Measurements from ENCODE around the gene TMEM11. TPM values are rescaled to one million over a fixed set of nuclear protein-coding genes. Genes with fewer than 3 reads are reported as not detected.

TMEM11 gene
- total RNA-seq, 1 experiment from 2014 or later = 47.6 TPM

GRCh38 chr17:21177854-21178600 lies 35.9 kb downstream of the TMEM11 start:
- Histone ChIP-seq H3K9me3 (ENCODE audit: low read depth, low read length, poor library complexity, severe bottlenecking) (no peaks in the 10 kb centered on the region), H3K4me1 (ENCODE audit: insufficient read depth, low read length, poor library complexity, severe bottlenecking) (no peaks in the 10 kb centered on the region), H3K27me3 (replicated peaks; ENCODE audit: insufficient read depth, low read depth, low read length, poor library complexity) (no peaks in the 10 kb centered on the region), H3K36me3 (ENCODE audit: insufficient read depth, low read length, poor library complexity, severe bottlenecking) (no peaks in the 10 kb centered on the region), H3K4me3 (ENCODE audit: low read depth, low read length, poor library complexity, severe bottlenecking) (no peak overlapping the region), H3K27ac (ENCODE audit: low read depth, low read length, poor library complexity, severe bottlenecking) (no peak overlapping the region)
- DNase-seq (ENCODE audit: low spot score) = no peak
- CTCF ChIA-PET = interaction anchor here (0.5 kb wide), 1 partner anchor 77 kb away, joined by 9 read pairs; no protein-coding TSS in a partner anchor
- intact Hi-C loops (cut with micrococcal nuclease; ENCODE audit: unreplicated experiment) = no loop called here
- no peak for TF ChIP-seq EZH2 (IDR thresholded peaks at IDR 0.05; ENCODE audit: borderline replicate concordance, low read depth, low read length, poor library complexity, severe bottlenecking)
- no peak for TF ChIP-seq CTCF (conservative IDR thresholded peaks at IDR 0.05; ENCODE audit: low read depth, low read length)
- POLR2A ChIA-PET (ENCODE audit: low non-redundant PET) = no interaction called here
- no TSS peak for BruUV-seq (replicated peaks)

GRCh38 chr17:21177401-21177800 lies 36.6 kb downstream of the TMEM11 start:
- H3K4me1 ChIP-seq (ENCODE audit: insufficient read depth, low read length, poor library complexity, severe bottlenecking) = no peaks in the 10 kb centered on the region
- TF ChIP-seq CTCF (conservative IDR thresholded peaks at IDR 0.05; ENCODE audit: low read depth, low read length) = no peak
- TF ChIP-seq EZH2 (IDR thresholded peaks at IDR 0.05; ENCODE audit: borderline replicate concordance, low read depth, low read length, poor library complexity, severe bottlenecking) = no peak
- ChIA-PET CTCF (no interaction called here), POLR2A (ENCODE audit: low non-redundant PET) (no interaction called here)
- H3K4me3 ChIP-seq (ENCODE audit: low read depth, low read length, poor library complexity, severe bottlenecking) = no peak overlapping the region
- DNase-seq (ENCODE audit: low spot score) = no peak
- H3K27me3 ChIP-seq (replicated peaks; ENCODE audit: insufficient read depth, low read depth, low read length, poor library complexity) = no peaks in the 10 kb centered on the region
- no peaks in the 10 kb centered on the region for H3K36me3 ChIP-seq (ENCODE audit: insufficient read depth, low read length, poor library complexity, severe bottlenecking)
- no TSS peak for BruUV-seq (replicated peaks)
- no peaks in the 10 kb centered on the region for H3K9me3 ChIP-seq (ENCODE audit: low read depth, low read length, poor library complexity, severe bottlenecking)
- intact Hi-C loops (cut with micrococcal nuclease; ENCODE audit: unreplicated experiment) = no loop called here
- H3K27ac ChIP-seq (ENCODE audit: low read depth, low read length, poor library complexity, severe bottlenecking) = no peak overlapping the region

- Histone ChIP-seq H3K36me3 (ENCODE audit: insufficient read depth, low read length, poor library complexity, severe bottlenecking) (no peaks in the 10 kb centered on the region), H3K27me3 (replicated peaks; ENCODE audit: insufficient read depth, low read depth, low read length, poor library complexity) (no peaks in the 10 kb centered on the region), H3K4me1 (ENCODE audit: insufficient read depth, low read length, poor library complexity, severe bottlenecking) (no peaks in the 10 kb centered on the region), H3K4me3 (ENCODE audit: low read depth, low read length, poor library complexity, severe bottlenecking) (no peak overlapping the region), H3K27ac (ENCODE audit: low read depth, low read length, poor library complexity, severe bottlenecking) (no peak overlapping the region), H3K9me3 (ENCODE audit: low read depth, low read length, poor library complexity, severe bottlenecking) (no peaks in the 10 kb centered on the region)
- no peak for TF ChIP-seq CTCF (conservative IDR thresholded peaks at IDR 0.05; ENCODE audit: low read depth, low read length)
- TF ChIP-seq EZH2 (IDR thresholded peaks at IDR 0.05; ENCODE audit: borderline replicate concordance, low read depth, low read length, poor library complexity, severe bottlenecking) = no peak
- BruUV-seq (replicated peaks) = no TSS peak
- intact Hi-C loops (cut with micrococcal nuclease; ENCODE audit: unreplicated experiment) = no loop called here
- ChIA-PET CTCF (no interaction called here), POLR2A (ENCODE audit: low non-redundant PET) (no interaction called here)
- DNase-seq (ENCODE audit: low spot score) = no peak
These were observed 37.1 kb downstream of the TMEM11 start for GRCh38 chr17:21176773-21177395.
